HG02840 (cell line): ENCODE measurements around the gene FAF1.
"Not testable (repeated sequence)": the region's sequence is repeated elsewhere in the genome, so short reads cannot be mapped to it uniquely, and the experiment has no call there.

ENCODE experiments used
- ATAC-seq: cut with Tn5 transposase; IDR thresholded peaks from one replicate; pipeline ENCODE4 v1.9.1; 2021; ENCODE audit warnings: mild to moderate bottlenecking, moderate library complexity, moderate number of reproducible peaks; ENCODE audit not compliant: unreplicated experiment, low FRiP score

FAF1 gene

DNA sequence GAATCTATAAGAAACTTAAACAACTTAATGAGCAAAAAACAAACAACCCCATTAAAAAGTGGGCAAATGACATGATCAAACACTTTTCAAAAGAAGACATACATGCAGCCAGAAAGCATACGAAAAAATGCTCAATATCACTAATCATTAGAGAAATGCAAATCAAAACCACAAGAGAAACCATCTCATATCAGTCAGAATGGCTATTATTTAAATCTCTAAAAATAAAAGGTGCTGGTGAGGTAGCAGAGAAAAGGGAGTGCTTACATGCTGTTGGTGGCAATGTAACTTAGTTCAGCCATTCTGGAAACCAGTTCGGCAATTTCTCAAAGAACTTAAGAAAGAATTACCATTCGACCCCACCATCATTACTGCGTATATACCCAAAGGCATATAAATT lies 147.7 kb downstream of the FAF1 start:
- no peak for ATAC-seq

DNA sequence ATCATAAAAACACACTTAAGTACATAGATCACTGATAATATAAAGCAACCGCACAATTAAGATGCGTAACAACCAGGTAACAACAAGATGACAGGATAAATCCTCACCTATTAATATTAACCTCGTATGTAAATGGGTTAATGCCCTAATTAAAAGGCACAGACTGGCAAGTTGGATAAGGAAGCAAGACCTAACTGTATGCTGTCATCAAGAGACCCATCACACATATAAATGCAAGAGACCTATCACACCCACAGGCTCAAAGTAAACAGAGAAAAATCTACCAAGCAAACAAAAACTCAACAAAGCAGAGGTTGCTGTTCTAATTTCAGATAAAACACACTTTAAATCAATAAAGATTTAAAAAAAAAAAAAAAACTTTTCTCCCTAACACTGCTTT lies 151.8 kb downstream of the FAF1 start:
- no peak for ATAC-seq

DNA sequence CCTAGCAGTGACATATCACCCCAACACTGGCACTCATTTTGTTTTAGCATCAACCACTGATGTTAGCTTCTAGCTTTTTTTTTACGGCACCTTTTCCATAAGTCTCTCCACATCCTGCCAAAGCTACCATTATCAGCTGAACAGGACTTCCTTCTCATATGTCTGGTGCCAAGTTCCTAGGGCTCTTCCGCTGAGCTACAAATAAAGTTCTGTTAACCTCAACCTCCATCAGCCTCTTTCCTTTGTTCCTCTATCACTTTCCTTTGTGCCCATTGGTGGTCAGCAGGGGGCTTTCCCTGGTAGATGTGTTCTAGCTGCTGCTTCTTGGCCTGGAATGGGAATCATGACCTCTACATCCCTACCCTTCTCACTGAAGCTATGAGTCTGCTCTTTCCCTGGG lies 163.8 kb downstream of the FAF1 start:
- ATAC-seq = no peak

DNA sequence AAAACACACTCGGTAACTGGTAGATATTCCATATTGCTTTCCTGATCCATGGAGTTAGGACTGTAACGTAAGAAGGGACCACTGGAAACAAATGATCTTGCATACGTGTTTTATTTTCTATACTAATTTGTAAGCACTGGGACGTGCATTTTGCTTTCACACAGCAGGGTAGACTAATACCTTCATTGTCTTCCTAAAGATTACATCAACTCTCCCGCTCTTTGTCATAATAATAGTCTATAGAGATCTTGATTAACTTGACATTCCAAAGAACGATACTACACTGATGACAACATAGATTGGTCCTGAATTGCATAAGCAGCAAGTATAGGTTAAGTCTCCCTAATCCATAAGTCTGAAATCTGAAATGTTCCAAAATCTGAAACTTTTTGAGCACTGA lies 166.5 kb downstream of the FAF1 start:
- ATAC-seq = no peak

DNA sequence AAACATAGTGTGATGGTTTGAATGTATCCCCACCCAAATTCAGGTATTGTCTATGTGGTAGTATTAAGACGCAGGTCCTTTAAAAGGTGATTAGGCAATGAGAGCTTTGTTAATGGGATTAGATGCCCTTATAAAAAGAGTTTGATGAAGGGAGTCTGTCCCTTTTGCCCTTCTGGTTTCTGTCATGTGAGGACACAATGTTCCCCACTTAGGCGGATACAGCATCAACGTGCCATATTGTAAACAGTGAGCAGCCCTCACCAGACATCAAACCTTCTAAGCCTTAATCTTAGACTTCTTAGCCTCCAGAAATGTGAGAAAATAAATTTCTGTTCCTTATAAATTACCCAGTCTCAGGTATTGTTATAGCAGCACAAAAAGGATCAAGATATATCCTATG lies 172.8 kb downstream of the FAF1 start:
- ATAC-seq = no peak

DNA sequence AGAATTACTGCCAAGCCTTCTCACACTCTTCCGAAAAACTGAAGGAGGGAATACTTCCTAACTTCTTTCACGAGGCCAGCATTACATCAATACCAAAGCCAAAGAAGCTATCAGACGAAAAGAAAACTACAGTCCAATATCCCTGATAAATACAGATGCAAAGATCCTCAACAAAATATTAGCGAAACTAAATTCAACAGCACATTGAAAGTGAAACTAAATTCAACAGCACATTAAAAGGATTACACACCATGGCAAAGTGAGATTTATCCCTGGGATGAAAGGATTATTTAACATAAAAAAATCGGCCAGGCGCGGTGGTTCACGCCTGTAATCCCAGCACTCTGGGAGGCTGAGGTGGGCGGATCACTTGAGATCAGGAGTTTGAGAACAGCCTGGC lies 176.8 kb downstream of the FAF1 start:
- no peak for ATAC-seq

DNA sequence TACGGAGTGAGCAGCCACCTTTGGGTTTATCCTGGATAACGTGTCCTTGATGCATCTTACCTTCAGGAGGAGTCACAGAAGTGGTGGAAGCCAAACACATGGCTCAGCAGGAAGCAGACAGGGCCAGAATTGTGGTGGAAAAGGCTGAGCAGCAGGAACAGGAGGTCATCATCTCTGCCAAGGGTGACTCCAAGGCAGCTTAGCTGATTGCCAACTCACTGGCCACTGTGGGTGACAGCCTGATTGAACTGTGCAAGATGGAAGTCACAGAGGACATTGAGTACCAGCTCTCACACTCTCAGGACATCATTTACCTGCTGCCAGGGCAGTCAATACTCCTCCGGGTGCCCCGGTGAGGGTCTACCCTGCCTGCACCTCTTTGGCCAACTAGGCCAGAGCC lies 179.3 kb downstream of the FAF1 start:
- ATAC-seq = no peak

DNA sequence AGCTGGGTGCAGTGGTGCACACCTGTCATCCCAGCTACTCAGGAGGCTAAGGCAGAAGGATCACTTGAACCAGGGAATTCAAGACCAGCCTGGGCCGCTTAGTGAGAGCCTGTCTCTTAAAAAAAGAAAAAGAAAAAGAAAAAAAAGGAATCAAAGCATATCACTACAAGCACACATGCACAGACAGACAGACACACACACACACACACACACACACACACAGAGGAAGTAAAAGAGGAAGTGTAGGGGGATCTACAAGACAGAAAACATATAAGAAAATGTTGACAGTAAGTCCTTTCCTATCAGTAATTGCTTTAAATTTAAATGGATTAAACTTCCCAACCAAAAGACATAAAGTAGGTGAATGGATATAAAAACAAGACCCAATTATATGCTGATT lies 180.3 kb downstream of the FAF1 start:
- no peak for ATAC-seq

DNA sequence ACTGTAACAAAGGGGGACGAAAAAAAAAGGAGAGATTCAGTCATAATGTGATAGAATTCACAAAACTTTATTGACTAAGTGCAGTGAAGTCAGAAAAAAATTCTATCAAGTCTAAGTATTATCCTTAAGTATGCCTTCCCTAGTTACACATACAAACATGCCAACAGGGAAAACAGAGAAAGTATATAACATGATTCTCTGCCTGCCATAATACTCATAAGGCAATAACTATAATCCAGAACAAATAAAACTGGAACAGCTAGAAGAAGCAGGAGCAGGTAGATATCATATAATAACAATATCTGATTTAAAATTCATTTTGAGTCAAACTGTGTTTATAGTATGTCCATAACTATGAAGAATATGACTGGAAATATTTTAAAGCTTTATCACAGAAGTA lies 184.3 kb downstream of the FAF1 start:
- no peak for ATAC-seq

DNA sequence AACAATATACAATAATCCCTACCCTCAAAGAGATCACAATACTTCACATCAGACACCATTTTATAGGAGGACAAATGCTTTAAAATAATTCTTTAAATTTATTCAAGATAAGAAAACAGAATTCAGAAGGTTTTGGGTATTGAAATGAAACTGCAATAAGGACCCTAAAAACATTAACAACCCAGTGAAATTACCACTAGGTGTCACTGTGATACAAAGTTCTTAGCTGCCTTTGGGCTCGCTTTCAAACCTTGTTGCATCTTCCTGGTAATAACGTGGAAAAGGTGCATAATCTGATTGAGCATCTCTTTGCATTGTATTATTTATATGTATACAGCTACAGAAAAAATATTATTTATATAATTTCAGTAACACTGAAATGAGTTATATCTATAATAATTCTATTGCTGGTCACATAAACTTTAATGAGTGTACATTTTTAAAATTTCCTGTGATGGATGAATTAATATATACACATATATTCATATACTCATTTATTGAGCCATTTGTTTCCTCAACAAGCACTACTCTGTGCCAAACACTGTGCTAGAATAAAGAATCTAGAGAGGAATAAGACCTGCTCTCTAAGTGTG lies 185.2 kb downstream of the FAF1 start:
- ATAC-seq = no peak

DNA sequence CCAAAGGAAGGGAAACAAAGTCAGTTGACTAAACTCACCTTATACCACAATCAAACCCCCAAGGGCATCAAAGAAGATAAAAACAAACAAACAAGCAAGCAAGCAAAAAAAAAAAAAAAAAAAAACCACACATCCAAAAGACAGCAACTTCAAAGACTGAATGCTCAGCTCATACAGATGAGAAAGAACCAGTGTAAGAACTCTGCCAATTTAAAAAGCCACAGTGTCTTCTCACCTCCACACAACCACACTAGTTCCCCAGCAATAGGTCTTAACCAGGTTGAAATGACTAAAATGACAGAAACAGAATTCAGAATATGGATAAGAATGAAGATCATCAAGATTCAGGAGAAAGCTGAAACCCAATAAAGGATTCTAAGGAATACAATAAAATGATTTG lies 193.4 kb downstream of the FAF1 start:
- no peak for ATAC-seq

DNA sequence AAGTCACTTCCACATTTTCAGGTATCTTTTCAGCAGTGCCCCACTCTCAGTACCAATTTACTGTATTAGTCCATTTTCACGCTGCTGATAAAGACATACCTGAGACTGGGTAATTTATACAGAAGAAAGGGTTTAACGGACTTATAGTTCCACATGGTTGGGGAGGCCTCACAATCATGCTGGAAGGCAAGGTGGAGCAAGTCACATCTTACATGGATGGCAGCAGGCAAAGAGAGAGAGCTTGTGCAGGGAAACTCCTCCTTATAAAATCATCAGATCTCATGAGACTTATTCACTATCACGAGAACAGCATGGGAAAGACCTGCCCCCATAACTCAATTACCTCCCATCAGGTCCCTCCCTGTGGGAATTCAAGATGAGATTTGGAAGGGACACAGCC lies 203.5 kb downstream of the FAF1 start:
- not testable (repeated sequence) for ATAC-seq

DNA sequence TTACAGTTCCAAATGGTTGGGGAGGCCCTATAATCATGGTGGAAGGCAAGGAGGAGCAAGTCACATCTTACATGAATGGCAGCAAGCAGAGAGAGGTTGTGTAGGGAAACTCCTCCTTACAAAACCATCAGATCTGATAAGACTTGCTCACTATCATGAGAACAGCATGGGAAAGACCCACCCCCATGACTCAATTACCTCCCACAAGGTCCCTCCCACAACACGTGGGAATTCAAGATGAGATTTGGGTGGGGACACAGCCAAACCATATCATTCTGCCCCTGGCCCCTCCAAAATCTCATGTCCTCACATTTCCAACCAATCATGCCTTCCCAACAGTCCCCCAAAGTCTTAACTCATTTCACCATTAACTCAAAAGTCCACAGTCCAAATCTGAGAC lies 205.3 kb downstream of the FAF1 start:
- not testable (repeated sequence) for ATAC-seq

DNA sequence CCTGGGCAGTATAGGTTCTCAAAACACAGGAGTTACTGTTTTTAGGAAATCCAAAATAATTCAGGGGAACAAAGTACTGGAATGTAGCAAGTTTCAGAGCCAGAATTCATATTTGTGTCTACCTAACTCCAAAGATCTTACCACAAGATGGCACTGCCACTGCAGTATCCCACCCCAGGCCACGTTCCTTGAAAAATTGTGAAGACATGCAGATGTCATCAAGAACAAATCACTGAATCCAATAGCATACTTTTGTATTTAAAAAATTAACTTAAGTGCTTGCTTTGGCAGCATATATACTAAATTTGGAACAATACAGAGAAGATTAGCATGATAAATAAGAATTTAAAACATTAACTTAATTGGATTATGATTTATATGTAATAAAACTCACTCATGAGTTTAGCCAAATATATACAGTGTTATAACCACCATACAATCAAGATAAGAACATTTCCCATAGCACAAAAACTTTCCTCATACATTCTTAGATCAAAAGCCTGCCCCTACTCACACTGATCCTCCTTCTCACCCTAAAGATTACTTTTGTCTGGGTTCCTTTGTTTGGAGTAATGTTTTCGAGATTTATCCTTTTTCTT lies 209.9 kb downstream of the FAF1 start:
- ATAC-seq = no peak

DNA sequence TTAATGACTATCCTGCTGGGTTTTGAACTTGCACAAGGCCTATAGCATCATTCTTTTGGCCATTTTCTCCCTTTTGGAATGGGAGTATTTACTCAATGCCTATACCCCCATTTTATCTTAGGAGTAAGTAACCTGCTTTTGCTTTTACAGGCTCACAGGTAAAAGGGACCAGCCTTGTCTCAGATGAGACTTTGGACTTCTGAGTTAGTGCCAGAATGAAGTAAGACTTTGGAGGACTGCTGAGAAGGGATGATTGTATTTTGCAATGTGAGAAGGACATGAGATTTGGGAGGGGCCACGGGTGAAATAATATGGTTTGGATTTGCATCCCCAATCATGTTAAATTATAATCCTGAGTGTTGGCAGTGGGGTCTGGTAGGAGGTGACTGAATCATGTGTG lies 212.7 kb downstream of the FAF1 start:
- no peak for ATAC-seq

DNA sequence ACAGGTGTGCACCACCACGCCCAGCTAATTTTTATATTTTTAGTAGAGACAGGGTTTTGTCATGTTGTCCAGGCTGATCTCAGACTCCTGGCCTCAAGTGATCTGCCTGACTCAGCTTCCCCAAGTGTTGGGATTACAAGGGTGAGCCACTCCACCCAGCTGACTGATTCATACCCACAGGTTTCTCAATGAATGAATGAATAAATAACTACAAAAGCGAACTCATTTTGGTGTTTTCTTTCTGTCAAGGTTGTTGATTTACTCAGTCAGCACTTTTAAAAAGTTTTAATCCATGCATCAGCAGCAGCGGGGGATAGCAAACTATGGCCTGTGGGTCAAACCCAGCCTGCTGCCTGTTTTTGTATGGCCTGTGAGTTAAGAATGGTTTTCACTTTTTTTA lies 217.5 kb downstream of the FAF1 start:
- no peak for ATAC-seq

DNA sequence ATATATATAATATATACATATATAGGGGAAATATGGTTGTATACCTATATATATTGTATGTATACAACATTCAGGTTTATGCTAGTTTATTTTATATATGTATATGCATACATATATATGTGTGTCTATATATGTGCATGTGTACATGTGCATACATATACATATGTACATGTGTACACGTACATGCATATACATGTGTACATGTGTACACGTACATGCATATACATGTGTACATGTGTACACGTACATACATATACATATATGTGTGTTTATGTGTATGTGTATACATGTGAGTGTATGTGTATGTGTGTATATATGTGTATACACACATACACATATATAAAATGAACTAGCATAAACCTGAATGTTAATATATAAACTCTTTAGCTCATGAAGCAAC lies 220.9 kb downstream of the FAF1 start:
- ATAC-seq = no peak

DNA sequence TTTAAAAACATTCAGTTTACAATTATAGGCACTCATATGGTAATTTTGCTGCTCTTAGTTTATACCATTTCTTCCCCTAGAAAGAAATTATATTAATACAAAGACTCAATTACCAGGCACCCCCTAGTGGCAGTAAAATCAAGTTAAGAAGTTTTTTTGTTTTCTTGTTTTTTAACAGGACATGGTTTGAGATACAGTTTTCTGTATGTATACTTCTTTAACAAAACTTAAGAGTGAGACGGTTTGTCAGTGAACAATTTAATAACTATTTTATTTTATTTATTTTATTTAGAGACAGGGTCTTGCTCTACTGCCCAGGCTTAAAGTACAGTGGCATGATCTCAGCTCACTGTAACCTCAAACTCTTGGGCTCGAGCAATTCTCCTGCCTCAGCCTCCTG lies 224.6 kb downstream of the FAF1 start:
- ATAC-seq = no peak

DNA sequence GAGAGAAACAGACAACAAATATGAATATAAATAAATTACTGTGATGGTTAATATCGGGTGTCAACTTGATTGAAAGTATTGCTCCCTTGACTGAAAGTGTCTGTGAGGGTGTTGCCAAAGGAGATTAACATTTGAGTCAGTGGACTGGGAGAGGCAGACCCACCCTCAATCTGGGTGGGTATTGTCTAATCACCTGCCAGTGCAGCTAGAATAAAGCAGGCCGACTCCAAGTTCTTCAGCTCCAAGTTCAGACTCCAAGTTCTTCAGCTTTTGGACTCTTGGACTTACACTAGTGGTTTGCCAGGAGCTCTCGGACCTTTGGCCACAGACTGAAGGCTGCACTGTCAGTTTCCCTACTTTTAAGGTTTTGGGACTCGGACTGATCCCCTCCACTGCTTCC lies 232.5 kb downstream of the FAF1 start:
- ATAC-seq = not testable (repeated sequence)

DNA sequence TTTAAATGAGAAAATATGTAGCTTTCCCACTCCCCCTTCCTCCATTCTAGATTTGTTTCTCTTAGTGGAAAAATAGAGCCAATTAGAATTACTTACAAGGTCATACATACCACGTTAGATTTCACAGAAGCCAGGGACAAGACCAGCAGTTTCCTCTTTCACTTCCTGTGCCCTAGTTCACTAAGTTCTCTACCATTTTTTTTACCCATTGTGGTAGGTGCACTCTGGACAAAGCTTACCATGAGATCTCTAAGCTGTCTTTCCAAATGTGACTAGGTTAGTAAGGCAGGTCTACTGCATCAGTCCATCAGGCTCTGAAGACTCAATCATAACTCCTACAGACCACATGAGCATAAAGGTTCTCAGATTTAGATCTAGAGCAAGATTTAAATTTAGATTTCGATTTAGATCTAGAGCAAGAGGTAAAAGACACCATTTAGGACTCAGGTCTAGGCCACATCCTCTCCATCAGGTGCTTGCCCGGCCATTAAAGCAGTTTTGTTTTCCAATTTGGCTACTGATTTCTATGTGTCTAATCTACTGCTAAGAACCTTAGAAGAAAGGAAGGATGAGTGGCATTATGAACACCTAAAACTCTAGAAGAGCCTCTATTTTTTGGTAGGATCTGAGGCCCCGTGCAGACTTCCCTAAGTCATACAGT lies 235.3 kb downstream of the FAF1 start:
- peak; percentile 66 for ATAC-seq

DNA sequence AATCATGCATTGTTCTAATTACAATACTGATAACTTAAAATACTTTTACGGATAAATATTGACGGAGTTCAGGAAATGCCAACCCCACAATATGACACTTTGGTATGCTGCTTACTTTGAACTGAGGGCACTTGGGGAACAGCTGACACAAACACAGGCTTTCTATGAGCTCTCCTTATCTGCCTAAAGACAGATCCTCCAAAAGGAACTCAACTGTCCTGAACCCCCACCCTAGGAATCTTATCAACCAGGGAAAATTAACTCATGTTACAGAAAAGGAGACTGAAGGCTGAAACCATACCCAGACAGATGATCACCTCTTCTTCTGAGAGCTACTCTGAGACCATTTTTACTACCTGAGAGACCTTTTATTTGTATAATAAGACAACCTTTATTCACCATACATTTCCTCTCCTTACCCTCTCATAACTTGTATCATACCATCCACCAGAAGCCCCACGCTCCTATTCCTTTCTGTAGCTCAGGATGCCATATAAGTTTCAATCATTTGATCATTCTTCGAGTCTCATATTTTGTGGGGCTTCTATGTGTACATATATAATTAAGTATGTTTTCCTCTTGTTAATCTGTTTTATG lies 239.5 kb downstream of the FAF1 start:
- no peak for ATAC-seq

DNA sequence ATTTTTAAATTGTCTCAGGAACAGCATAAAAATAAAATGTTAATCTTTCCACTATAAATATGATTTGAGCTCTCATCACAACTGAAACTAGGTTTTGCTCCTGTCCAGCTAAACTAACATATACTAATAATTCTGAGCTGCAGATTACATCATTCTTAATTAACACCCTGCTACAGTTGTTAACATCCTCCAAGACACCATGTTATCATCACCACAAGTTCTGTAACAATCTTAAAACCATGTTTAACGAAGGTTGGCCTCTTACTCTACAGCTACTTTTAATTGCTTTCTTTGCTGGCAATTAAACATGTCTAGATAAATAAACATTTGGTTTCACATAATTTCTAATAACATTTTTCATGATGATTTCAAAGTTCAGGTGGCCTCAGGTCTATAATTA lies 240.9 kb downstream of the FAF1 start:
- no peak for ATAC-seq
